ENCODE data around the gene PPP1R12C.
"Not testable (repeated sequence)": the region's sequence is repeated elsewhere in the genome, so short reads cannot be mapped to it uniquely, and the experiment has no call there.

The PPP1R12C gene

GRCh38 chr19:55116859-55117662 is at the start of gene PPP1R12C:
Gene PPP1R12C, minus strand, starts transcription at chr19:55117637. Its CDS starts 94 bp downstream, at chr19:55117543.
- FAIRE-seq: no peak

- FAIRE-seq: no peak
These were observed 49.3 kb upstream of the PPP1R12C start, which contains the start of gene DNAAF3 for GRCh38 chr19:55166530-55167268. Gene DNAAF3, minus strand, starts transcription at chr19:55166613. Its CDS starts 200 bp downstream, at chr19:55166413.

GRCh38 chr19:55165952-55166529 is 48.6 kb upstream of the PPP1R12C start:
- no peak for FAIRE-seq

- FAIRE-seq: no peak
These were observed 44.3 kb upstream of the PPP1R12C start for GRCh38 chr19:55161571-55162322.

GRCh38 chr19:55160986-55161365 is 43.5 kb upstream of the PPP1R12C start:
- FAIRE-seq: no peak

- no peak for FAIRE-seq
These were observed 42.9 kb upstream of the PPP1R12C start for GRCh38 chr19:55160128-55160985.

- FAIRE-seq: no peak
These were observed 41.7 kb upstream of the PPP1R12C start for GRCh38 chr19:55158848-55159749.

GRCh38 chr19:55158423-55158822 is 41.0 kb upstream of the PPP1R12C start:
- FAIRE-seq: no peak

GRCh38 chr19:55157064-55157908 is 39.8 kb upstream of the PPP1R12C start, which contains the start of gene TNNI3:
Gene TNNI3, minus strand, starts transcription at chr19:55157732. Its CDS starts 143 bp downstream, at chr19:55157589.
- no peak for FAIRE-seq

GRCh38 chr19:55156202-55157063 is 39.0 kb upstream of the PPP1R12C start:
- no peak for FAIRE-seq

GRCh38 chr19:55155784-55156183 is 38.3 kb upstream of the PPP1R12C start:
- FAIRE-seq: not testable (repeated sequence)

- no peak for FAIRE-seq
These were observed 36.3 kb upstream of the PPP1R12C start for GRCh38 chr19:55153652-55154264.

- FAIRE-seq: no peak
These were observed 34.6 kb upstream of the PPP1R12C start for GRCh38 chr19:55152017-55152416.

- FAIRE-seq: no peak
These were observed 31.9 kb upstream of the PPP1R12C start, which contains the start of gene TNNT1 for GRCh38 chr19:55149078-55150003. Gene TNNT1, minus strand, starts transcription at chr19:55149206. Its CDS starts 2,049 bp downstream, at chr19:55147157.

GRCh38 chr19:55147545-55148251 is 30.3 kb upstream of the PPP1R12C start:
- no peak for FAIRE-seq

- FAIRE-seq: no peak
These were observed 29.4 kb upstream of the PPP1R12C start for GRCh38 chr19:55146705-55147273.

All from colon (tissue), 2 donors.